IPS-NIHi7 (cell line): ENCODE results near the gene BSG.
"Not testable (repeated sequence)": the region's sequence is repeated elsewhere in the genome, so short reads cannot be mapped to it uniquely, and the experiment has no call there.

Experiments used
- DNase-seq: peaks from one replicate; pipeline ENCODE4 v3.0.0; 2012; ENCODE audit warnings: mixed read lengths; ENCODE audit errors: extremely low spot score

The BSG gene

DNA sequence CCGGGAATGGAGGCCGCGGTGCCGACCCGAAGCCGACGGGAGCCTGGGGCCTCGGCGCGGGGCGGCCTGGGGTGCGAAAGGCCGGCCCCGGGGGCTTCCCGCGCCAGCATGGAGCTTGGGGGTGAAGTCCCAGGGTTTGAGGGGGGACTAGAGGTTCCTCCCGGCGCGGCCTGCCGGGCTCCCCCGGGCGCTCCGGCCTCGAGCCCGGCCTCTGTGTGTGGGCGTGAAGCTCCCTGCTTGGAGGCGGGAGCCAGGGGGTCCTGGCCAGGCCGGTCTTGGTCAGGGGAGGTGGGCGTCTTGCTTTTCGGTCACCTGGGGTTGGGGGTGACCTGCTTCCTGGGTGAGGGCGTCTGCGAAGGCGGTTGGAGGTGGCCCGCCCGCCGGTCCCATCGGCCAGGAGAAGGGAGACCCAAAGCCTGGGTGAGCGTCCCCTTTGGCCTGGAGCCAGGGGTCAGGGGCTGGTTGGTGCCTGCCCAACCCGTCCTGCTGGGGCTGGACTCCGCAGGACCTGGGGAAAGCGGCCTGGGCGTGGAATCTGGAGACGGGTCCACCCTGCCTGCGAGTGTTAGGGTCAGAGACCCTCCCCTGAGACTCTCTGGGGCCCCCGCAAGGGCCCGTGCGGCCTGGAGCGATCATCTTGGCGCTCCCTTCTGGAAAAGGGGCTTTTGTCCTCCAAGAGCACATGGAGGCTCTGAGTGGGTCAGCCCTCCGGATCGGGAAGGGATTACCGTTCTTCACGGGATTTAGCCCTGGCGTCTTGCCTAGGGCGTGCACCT is 535 bp downstream of the BSG start:
- no peak for DNase-seq

DNA sequence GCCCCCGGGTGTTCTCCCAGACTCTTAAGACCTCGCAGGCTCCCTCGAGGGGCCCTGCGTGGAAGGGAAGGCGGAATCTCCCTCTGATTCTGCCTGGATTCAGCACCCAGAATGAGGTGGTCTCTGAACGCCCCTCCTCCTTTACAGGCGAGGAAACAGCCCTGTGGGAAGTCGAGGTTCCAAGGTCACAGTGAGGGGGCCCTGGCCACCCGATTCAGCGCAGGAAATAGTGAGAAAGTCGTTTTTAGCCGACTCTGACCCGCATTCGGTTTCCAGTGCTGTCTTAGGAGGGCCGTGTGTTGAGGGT is 1.1 kb downstream of the BSG start:
- no peak for DNase-seq

DNA sequence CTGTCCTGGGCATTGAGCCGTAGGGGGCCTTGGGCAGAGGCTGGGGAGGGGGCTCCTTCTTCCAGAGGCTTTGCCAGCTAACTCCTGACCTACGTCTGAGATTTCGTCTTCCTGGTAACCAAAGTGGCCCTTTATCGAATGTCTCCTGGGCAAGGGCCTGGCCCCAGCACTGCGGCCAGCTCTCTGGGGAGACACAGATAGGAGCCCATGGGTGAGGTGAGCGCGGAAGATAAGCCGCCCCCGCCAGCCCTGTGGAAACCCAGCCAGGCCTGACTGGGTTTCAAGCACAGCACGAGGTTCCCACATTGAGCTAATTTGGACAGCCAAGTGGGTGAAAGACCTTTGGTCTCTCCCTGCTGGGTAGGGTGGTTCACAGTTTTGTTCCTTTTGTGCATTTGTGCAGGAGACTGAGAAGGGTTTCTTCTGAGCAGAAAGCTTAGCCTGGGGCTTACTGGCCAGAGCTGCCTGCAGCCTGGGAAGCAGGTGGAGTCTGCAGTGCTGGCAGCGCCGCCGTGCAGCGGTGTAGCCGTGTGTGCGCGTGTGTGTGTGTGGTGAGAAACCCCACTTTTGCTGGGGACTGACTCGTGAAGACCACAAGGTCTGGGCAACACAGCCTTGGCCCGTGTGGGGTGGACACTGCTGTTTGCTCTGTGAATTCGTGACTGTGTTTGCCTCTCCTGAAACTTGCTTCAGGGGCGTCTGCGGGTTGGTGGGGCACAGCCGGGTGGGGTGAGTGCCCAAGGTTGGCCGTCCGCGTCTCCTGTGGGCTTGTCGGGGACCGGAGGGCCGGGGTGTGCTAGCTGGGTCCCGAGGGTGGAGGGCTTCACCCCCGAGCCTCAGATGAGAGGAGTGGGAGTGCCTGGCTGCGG is 2.5 kb downstream of the BSG start:
- DNase-seq: no peak

DNA sequence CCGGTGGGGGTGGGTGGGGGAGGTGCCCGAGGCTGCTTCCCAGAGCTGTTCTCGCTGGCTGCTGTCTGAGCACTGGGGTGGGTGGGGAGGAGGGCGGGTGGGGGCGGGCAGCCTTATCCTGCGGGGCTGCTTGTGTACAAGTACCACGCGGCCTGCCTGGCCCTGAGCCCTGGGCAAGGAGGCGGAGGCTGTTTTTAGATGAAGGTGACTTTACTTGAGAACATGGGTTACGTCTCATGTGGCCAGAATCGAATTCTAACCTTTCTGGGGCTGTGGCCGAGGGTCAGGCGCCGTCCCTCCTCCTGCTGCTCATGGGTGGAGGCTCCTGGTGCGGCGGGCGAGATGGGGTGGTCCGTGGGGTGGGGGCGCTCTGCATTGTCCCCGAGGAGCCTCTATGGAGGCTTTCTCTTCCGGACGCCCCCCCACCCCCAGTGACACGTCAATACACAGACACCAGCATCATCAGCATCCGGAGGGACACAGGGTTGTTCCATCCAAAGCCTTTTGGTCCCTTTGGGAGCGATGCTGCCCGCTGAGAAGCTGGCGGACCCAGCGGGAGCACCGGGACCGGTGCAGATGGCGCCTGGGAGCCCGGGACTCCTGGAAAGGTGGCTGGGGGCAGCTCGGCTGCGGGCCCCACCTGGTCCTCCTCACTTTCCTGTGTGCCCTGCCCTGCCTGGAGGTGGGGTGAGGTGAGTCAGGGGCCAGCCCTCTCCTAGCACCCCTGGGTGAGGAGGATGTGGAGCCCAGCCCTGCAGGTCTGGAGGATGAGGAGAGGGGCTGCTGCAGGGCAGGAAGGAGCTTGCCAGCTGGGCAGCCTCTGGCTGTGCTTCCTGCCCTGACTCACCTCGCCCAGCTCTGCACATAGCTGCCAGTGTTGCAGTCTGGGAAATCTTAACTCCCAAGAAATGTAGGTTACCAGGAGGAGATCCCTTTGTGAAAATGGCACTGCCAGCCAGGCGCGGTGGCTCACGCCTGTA is 3.4 kb downstream of the BSG start:
- no peak for DNase-seq

DNA sequence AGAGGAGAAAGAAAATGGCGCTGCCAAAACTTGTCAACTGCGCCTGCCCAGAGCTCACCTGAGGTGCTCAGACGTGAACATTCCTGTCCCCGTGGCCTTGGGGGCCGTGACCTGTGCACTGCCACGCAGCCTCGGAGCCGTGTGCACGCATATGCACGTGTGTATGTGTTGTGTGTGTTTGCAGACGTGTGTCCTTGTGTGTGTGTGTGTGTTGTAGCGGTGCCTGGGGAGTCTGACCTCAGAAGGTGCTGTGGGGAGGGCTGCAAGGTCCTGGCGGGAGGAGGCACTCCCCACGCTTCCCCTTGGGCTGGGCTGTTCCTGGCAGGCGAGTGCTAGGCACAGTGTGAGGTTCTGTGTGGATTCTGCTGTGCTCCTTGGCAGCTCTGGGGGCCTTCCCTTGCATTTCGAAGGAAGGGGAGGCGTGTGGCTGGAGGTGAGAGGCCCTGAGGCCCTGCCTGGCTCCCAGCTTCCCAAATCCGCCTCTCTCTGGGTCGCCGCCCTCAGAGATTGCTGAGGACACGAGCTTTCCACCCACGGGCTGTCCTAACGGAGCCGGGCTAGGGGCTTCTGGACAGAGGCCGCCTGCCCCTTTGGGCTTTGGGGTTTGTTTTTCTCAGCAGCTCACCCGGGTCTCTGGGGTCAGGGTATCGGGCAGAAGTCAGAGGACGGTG is 4.5 kb downstream of the BSG start:
- no peak for DNase-seq

DNA sequence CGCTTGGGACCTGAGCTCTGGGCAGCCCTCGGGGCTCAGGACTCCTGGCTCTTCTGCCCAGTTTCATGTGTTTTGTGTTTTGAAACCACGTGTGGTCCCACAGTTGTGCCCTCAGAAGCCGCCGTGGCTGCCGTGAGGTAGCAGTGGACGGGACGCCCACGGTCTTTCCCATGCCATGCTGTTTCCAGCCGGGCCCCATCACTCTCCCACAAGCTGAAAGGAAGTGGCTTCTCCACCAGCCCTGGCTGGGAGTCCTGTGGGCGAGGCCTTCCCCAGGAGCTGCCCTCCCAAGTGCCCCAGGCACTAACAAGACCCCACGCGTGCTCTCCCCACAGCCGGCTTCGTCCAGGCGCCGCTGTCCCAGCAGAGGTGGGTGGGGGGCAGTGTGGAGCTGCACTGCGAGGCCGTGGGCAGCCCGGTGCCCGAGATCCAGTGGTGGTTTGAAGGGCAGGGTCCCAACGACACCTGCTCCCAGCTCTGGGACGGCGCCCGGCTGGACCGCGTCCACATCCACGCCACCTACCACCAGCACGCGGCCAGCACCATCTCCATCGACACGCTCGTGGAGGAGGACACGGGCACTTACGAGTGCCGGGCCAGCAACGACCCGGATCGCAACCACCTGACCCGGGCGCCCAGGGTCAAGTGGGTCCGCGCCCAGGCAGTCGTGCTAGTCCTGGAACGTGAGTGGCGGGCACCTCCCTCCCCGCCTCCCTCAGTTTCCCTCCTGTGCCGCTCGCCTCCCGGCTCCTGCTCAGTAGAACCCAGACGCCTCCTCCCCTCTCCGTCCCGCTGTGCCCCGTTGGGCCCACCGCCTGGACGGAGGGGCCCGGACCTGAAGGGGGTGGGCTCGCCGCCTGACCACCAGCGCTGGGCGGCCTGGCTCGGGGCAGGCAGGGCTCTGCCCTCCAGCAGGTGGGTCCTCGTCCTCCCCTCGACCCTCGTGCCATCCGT is 5.3 kb downstream of the BSG start:
- no peak for DNase-seq

DNA sequence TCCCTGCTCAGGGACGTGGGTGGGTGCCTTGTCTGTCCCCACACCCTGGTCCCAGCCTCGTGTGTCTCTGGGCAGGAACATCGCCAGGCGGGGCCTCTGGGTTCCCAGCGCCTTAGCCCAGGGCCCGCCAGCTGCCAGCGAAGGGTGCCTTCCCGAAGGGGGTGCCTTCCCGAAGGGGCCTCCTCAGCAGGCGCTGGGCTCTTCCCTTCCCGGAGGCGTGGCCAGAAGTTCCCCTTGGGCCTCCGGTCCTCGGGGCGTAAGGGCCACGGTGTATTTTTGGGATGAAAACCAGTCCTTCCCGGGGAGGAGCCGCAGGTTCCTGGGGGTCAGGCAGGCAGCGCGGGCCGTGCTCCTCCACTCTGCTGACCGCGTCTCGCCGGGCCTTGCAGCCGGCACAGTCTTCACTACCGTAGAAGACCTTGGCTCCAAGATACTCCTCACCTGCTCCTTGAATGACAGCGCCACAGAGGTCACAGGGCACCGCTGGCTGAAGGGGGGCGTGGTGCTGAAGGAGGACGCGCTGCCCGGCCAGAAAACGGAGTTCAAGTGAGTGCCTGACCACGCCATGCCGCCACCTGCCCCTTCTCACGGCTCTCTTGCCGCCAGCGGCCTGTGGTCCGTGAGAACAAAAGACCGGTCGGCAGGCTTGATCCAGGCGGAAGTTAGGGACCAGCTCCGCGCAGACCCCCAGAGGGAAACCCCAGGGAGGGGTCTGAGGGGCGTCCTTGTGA is 6.9 kb downstream of the BSG start:
- DNase-seq: no peak

DNA sequence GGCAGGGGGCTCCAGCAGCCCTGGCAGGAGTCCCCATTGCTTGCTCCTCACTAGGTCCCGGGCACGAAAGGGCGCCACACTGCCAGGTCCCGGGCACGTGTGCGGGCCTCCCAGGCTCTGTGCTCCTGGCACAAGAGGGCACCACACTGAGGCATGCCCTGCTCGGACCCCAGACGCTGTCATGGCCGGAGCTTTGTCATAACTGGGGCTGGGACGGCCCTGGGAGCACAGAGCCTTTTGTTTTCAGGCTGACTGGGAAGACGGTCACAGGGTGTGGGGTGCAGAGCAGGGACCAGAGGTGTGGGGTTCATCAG is 7.4 kb downstream of the BSG start:
- no peak for DNase-seq

DNA sequence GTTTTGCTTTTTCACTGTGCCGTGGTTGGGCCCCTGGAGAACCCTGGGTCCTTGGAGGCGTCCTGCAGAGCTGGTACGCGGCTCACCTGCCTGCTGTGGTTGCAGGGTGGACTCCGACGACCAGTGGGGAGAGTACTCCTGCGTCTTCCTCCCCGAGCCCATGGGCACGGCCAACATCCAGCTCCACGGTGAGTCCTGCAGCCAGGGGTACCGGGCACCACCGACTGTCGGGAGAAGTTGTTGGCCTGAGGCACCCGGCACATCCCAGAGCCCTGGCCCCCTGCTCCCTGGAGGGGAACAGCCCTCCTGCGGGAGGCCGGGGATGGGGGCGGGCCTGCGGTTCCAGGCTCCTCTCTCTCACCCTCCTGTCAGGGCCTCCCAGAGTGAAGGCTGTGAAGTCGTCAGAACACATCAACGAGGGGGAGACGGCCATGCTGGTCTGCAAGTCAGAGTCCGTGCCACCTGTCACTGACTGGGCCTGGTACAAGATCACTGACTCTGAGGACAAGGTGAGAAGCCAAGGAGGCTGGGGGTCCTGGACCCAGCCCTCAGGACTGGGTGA is 8.0 kb downstream of the BSG start:
- no peak for DNase-seq

DNA sequence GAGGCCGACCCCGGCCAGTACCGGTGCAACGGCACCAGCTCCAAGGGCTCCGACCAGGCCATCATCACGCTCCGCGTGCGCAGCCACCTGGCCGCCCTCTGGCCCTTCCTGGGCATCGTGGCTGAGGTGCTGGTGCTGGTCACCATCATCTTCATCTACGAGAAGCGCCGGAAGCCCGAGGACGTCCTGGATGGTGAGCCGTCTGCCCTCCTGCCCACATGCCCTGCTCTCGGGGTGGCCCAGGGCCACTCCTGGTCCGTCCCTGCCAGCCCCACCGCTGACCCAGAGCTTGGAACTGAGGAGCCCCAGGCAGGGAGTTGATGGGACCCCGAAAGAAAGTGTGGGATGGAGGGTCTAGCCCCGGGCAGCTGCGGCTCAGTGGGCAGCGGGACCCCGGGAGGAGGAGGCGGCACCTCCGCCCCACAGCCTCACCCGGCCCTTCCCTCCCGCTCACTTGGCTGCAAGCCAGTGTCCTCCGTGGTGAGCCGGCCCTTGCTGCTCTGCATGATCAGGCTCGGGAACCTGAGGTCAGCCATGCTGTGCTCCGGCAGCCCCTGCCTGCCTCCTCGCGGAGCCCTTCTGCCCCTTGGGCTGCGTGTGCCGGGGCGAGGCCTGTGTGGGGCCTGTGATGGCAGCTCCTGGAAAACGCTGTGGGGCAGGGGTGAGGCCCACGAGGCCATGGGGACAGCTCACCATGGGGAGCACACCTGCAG is 9.2 kb downstream of the BSG start:
- DNase-seq: no peak

DNA sequence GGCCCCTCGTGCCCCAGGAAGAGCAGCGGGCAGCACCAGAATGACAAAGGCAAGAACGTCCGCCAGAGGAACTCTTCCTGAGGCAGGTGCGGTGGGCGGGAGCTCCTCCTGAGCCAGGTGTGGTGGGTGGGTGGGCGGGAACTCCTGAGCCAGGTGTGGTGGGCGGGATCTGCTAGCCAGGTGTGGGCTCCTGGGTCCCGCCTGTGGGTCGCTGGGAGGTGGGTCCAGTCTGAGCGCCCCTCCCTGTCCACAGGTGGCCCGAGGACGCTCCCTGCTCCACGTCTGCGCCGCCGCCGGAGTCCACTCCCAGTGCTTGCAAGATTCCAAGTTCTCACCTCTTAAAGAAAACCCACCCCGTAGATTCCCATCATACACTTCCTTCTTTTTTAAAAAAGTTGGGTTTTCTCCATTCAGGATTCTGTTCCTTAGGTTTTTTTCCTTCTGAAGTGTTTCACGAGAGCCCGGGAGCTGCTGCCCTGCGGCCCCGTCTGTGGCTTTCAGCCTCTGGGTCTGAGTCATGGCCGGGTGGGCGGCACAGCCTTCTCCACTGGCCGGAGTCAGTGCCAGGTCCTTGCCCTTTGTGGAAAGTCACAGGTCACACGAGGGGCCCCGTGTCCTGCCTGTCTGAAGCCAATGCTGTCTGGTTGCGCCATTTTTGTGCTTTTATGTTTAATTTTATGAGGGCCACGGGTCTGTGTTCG is 10.3 kb downstream of the BSG start:
- DNase-seq: no peak

DNA sequence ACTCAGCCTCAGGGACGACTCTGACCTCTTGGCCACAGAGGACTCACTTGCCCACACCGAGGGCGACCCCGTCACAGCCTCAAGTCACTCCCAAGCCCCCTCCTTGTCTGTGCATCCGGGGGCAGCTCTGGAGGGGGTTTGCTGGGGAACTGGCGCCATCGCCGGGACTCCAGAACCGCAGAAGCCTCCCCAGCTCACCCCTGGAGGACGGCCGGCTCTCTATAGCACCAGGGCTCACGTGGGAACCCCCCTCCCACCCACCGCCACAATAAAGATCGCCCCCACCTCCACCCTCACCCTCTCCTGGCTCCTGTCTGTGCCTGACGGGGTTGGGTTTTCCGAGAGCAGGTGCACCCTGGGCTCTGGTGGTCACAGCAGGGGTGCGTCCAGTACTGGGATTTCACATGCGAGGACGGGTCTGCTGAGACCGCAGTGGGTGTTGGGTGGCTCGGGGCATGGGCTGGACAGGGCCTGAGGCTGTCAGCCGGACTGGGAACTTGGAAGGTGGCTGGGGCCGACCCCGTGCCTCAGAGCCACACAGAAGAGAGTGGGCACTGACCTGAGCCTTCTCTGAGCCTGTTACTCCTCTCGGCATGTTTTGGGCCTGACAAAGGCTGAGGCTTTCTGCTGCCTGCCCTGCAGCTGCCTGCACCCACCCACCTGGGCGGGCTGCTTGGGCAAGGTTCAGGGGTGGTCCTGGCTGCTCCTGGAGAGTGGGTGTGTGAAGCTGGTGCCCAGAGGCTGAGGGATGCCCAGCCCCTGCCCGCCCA is 11.0 kb downstream of the BSG start:
- no peak for DNase-seq

DNA sequence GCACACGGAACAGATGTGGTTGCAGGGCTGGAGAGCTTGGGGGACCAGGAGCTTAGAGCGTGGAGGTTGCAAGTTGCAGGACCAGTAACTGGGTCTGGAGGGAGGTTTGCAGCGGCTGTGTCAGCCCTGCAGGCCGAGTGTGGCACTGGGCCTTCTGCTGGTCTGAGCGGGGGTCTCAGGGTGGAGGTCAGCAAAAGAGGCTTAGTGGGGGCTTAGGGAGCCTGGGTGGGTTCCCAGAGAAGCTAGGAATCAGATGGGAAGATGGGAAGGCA is 11.5 kb downstream of the BSG start:
- no peak for DNase-seq

DNA sequence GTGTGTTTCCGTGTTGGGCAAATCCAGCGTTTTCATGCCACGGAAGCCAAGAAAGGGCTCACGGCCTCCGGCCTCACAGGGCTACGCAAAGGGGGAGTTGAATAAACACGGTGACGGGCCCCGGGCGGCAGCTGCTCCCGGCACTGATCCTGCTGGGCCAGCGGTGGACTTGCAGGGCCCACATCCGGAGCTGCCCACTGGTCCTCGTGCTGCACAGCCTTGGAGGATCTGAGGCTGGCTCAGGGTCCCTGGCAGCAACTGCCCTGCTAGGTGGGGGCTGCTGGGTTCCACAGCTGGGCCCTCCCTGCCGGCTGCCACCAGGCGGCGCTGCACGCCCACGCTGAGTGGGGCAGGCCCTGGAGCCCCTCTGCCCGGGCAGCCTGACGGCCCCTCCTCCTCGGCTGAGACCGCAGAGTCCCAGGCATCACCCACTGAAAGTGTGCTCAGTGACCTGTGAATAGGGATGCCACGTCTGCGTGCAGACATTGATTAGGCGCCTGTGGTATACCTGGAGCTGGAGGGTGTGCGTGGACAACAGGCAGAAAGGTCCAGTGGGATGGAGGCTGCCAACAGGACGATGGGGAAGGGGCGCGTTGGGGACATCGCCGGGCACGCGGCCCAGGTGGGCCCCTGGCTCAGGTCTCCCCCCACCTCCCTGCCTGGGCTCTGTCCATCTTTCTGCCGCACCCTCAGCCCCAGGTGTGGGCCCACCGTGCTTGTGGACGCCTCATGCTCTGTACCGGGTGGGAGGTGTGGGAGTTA is 12.0 kb downstream of the BSG start:
- DNase-seq: peak; percentile 88

DNA sequence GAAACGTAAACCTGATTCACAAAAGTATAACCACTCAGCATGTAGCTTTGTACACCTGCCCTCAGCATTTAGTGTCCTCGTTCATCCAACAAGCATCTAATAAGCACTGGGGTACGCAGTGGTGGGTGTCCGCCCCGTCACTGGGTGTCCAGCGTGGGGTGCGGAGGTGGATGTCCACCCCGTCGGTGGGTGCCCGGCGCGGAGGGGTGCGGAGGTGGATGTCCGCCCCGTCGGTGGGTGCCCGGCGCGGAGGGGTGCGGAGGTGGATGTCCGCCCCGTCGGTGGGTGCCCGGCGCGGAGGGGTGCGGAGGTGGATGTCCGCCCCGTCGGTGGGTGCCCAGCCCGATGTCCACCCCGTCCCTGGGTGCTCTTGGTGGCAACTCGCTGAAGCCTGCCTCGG is 12.8 kb downstream of the BSG start:
- not testable (repeated sequence) for DNase-seq

DNA sequence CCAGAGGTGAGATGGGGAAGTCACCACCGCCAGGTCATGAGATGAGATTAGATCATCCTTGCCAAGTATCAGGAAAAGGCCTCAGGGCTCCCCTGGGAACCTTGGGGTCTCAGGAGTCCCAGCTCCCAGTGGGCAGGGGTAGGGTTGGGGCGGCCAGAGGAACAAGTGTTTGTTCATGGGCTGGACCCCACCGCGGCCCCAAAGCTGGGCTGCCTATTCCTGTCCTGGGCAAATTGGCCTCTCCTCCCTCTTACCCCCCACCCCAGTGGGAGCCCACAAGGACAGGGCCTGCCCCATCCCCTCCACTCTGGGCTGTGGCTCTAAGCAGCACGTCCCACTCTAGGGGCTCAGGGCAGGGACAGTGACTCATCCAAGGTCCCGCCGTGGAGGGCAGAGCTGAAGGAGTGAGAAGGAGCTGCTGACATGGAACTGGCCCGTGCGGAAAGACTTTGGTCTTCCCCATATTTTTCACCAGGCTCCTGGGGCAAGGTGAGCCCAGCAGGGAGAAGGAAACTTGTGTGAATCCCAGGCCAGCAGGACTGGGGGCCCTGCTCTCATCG is 13.2 kb downstream of the BSG start:
- DNase-seq: no peak
